ENCODE results near the gene PAWR. TPM values are rescaled to one million over a fixed set of nuclear protein-coding genes. Genes with fewer than 3 reads are reported as not detected.
A peak's percentile ranks its signal among the peaks of the same experiment; 100 is the strongest.

Gene PAWR
- total RNA-seq, 1 donor from 2014 or later: 75.4 TPM

GRCh38 chr12:79553863-79554574 lies 136.7 kb downstream of the PAWR start:
- no peaks in the 10 kb centered on the region for H3K9me3 ChIP-seq
- H3K4me1 ChIP-seq: peaks cover 3 to 61% of the 10 kb centered on the region in 2 donors
- no peak overlapping the region for H3K4me3 ChIP-seq
- DNase-seq (ENCODE audit: low spot score in 2 of 2): no peak
- no peaks in the 10 kb centered on the region for H3K27me3 ChIP-seq
- intact Hi-C loops (cut with DNase I): loop anchor here (2.0 to 10.0 kb wide), 5 partner anchors 185 to 715 kb away; partner anchors contain the start of gene PPP1R12A
- no peaks in the 10 kb centered on the region for H3K36me3 ChIP-seq
- TF ChIP-seq CTCF (IDR thresholded peaks at IDR 0.05): no peak
- H3K27ac ChIP-seq: peak overlapping the region in 1 of 2 donors; percentile 46

GRCh38 chr12:79552192-79552591 lies 138.6 kb downstream of the PAWR start:
- no peak overlapping the region for H3K4me3 ChIP-seq
- H3K9me3 ChIP-seq: no peaks in the 10 kb centered on the region
- no peak for TF ChIP-seq CTCF (IDR thresholded peaks at IDR 0.05)
- no peaks in the 10 kb centered on the region for H3K27me3 ChIP-seq
- peak overlapping the region; percentile 28 to 63 for H3K27ac ChIP-seq
- intact Hi-C loops (cut with DNase I): loop anchor here (5.0 to 10.0 kb wide), 2 partner anchors 383 to 485 kb away; partner anchors contain the start of gene PPP1R12A
- peak in 1 of 2 donors; percentile 77 for DNase-seq (ENCODE audit: low spot score in 2 of 2)
- H3K4me1 ChIP-seq: peaks cover 16 to 64% of the 10 kb centered on the region in 2 donors
- H3K36me3 ChIP-seq: no peaks in the 10 kb centered on the region

GRCh38 chr12:79549531-79550271 lies 141.1 kb downstream of the PAWR start:
- H3K36me3 ChIP-seq: no peaks in the 10 kb centered on the region
- peak overlapping the region; percentile 83 for H3K27ac ChIP-seq
- intact Hi-C loops (cut with DNase I): loop anchor here (5.0 to 10.0 kb wide), 3 partner anchors 385 to 1525 kb away; partner anchors contain the start of genes ACSS3 and PPP1R12A
- H3K4me1 ChIP-seq: peaks cover 18 to 48% of the 10 kb centered on the region in 2 donors
- TF ChIP-seq CTCF (IDR thresholded peaks at IDR 0.05): no peak
- no peak overlapping the region for H3K4me3 ChIP-seq
- no peak for DNase-seq (ENCODE audit: low spot score in 2 of 2)
- no peaks in the 10 kb centered on the region for H3K9me3 ChIP-seq
- H3K27me3 ChIP-seq: no peaks in the 10 kb centered on the region

- Histone ChIP-seq H3K36me3 (no peaks in the 10 kb centered on the region), H3K27me3 (no peaks in the 10 kb centered on the region), H3K27ac (peak overlapping the region; percentile 83), H3K4me1 (peaks cover 18 to 43% of the 10 kb centered on the region in 2 donors), H3K9me3 (no peaks in the 10 kb centered on the region), H3K4me3 (no peak overlapping the region)
- intact Hi-C loops (cut with DNase I): loop anchor here (10.0 kb wide), 1 partner anchor 1526 kb away; the partner anchor contains the start of gene ACSS3
- no peak for DNase-seq (ENCODE audit: low spot score in 2 of 2)
- no peak for TF ChIP-seq CTCF (IDR thresholded peaks at IDR 0.05)
These were observed 142.2 kb downstream of the PAWR start for GRCh38 chr12:79548610-79548924.

- H3K27me3 ChIP-seq: no peaks in the 10 kb centered on the region
- no peaks in the 10 kb centered on the region for H3K9me3 ChIP-seq
- peaks cover 18 to 42% of the 10 kb centered on the region in 2 donors for H3K4me1 ChIP-seq
- intact Hi-C loops (cut with DNase I): loop anchor here (1.0 to 10.0 kb wide), 3 partner anchors 128 to 1527 kb away; partner anchors contain the start of gene ACSS3
- H3K36me3 ChIP-seq: no peaks in the 10 kb centered on the region
- H3K27ac ChIP-seq: peak overlapping the region; percentile 83
- peak; percentile 24 to 80 (median 68) for TF ChIP-seq CTCF (IDR thresholded peaks at IDR 0.05)
- DNase-seq (ENCODE audit: low spot score in 2 of 2): no peak
- no peak overlapping the region for H3K4me3 ChIP-seq
These were observed 142.8 kb downstream of the PAWR start for GRCh38 chr12:79547735-79548609.
